ENCODE measurements around the gene PTPDC1. TPM values are rescaled to one million over a fixed set of nuclear protein-coding genes. Genes with fewer than 3 reads are reported as not detected.
A peak's percentile ranks its signal among the peaks of the same experiment; 100 is the strongest.

PTPDC1 gene
- total RNA-seq, 1 donor from 2014 or later: 7.2 TPM

DNA sequence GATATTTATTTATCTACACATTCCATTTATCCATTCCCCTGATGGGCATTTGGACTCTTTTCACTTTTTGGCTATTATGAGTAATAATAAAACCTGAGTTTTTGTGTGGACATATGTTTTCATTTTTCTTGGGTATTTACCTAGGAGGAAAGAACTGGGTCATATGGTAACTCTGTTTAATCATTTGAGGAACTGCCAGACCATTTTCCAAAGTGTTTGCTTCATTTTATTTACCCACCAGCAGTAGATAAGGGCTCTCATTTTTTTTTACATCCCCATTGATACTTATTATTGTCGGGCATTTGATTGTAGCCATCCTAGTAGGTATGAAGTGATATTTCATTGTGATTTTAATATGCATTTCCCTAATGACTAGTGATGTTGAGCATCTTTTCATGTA, 7.7 kb upstream of the PTPDC1 start:
- peaks cover 10% of the 10 kb centered on the region for H3K36me3 Mint-ChIP-seq (ENCODE audit: insufficient read depth)
- H3K9me3 Mint-ChIP-seq (ENCODE audit: low read depth): peaks cover 10% of the 10 kb centered on the region
- H3K4me1 Mint-ChIP-seq (ENCODE audit: low read depth): peaks cover 3% of the 10 kb centered on the region
- TF ChIP-seq, protein P1, sequence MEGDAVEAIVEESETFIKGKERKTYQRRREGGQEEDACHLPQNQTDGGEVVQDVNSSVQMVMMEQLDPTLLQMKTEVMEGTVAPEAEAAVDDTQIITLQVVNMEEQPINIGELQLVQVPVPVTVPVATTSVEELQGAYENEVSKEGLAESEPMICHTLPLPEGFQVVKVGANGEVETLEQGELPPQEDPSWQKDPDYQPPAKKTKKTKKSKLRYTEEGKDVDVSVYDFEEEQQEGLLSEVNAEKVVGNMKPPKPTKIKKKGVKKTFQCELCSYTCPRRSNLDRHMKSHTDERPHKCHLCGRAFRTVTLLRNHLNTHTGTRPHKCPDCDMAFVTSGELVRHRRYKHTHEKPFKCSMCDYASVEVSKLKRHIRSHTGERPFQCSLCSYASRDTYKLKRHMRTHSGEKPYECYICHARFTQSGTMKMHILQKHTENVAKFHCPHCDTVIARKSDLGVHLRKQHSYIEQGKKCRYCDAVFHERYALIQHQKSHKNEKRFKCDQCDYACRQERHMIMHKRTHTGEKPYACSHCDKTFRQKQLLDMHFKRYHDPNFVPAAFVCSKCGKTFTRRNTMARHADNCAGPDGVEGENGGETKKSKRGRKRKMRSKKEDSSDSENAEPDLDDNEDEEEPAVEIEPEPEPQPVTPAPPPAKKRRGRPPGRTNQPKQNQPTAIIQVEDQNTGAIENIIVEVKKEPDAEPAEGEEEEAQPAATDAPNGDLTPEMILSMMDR (IDR thresholded peaks at IDR 0.05; ENCODE audit: unreplicated experiment): no peak
- peak overlapping the region; percentile 2 for H3K27ac Mint-ChIP-seq
- H3K27me3 Mint-ChIP-seq: no peaks in the 10 kb centered on the region
- H3K4me3 Mint-ChIP-seq (ENCODE audit: low read depth): no peak overlapping the region
- DNase-seq (ENCODE audit: low spot score, unreplicated experiment): no peak

DNA sequence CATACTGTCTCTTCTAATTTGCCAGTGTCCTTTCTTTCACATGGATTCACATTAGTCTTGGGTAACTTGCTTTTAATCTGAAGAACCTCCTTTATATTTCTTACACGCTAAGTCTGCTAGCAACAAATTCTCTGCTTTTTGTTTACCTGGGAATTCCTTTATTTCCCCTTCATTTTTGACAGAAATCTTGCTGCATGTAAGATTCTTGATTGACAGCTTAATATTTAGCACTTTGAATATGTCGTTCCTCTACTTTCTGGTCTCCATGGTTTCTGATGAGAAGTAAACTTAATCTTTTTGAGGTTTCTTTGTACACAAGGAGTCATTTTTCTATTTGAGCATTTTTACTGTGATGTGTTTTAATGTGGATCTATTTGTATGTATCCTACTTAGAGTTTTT, 6.2 kb upstream of the PTPDC1 start:
- peaks cover 1% of the 10 kb centered on the region for H3K36me3 Mint-ChIP-seq (ENCODE audit: insufficient read depth)
- H3K4me1 Mint-ChIP-seq (ENCODE audit: low read depth): peaks cover 3% of the 10 kb centered on the region
- H3K27me3 Mint-ChIP-seq: no peaks in the 10 kb centered on the region
- no peak overlapping the region for H3K4me3 Mint-ChIP-seq (ENCODE audit: low read depth)
- TF ChIP-seq, protein P1 (IDR thresholded peaks at IDR 0.05; ENCODE audit: unreplicated experiment): no peak
- H3K9me3 Mint-ChIP-seq (ENCODE audit: low read depth): no peaks in the 10 kb centered on the region
- DNase-seq (ENCODE audit: low spot score, unreplicated experiment): no peak
- H3K27ac Mint-ChIP-seq: no peak overlapping the region

DNA sequence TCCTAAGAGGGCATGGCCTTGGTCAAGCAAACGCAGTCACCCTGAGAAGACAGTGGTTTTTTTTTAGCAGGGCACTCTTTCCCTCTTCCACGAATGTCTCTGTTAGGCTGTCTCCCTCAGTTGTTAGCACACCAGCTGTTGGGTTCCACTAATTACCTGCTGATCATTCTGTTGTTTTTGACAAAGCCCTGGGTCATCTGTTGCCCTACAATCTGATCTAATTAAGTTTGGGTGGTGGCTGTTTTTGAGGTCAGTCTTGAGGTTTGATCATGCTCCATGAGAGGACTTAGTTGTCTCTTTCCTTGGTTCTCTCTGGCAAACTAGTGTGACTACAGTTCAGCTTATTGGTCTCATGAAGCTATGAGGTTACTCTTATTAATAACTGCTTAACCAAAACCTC, 5.0 kb upstream of the PTPDC1 start:
- H3K9me3 Mint-ChIP-seq (ENCODE audit: low read depth): no peaks in the 10 kb centered on the region
- H3K27ac Mint-ChIP-seq: no peak overlapping the region
- no peak for DNase-seq (ENCODE audit: low spot score, unreplicated experiment)
- H3K36me3 Mint-ChIP-seq (ENCODE audit: insufficient read depth): no peaks in the 10 kb centered on the region
- TF ChIP-seq, protein P1 (IDR thresholded peaks at IDR 0.05; ENCODE audit: unreplicated experiment): no peak
- H3K27me3 Mint-ChIP-seq: no peaks in the 10 kb centered on the region
- H3K4me1 Mint-ChIP-seq (ENCODE audit: low read depth): peaks cover 3% of the 10 kb centered on the region
- H3K4me3 Mint-ChIP-seq (ENCODE audit: low read depth): no peak overlapping the region

DNA sequence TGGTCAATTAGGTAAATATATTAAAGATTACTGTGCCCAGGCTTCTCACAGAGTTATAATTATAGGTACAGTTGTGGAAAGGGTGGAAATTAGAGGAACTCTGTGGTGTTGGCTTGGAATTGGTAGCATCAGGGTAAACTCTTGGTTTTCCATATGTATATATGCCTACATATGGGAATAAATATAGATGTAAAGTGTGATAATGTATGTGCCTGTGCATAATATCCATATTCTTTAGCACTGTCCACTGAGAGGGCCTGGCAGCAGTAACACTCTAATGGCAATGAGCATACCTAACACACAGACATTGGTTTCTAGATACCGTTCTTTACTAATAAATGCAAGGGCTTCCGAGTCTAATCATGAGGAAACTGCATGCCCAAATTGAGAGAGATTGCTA, 4.0 kb upstream of the PTPDC1 start:
- TF ChIP-seq, protein P1 (IDR thresholded peaks at IDR 0.05; ENCODE audit: unreplicated experiment): no peak
- no peaks in the 10 kb centered on the region for H3K36me3 Mint-ChIP-seq (ENCODE audit: insufficient read depth)
- no peak overlapping the region for H3K27ac Mint-ChIP-seq
- no peaks in the 10 kb centered on the region for H3K9me3 Mint-ChIP-seq (ENCODE audit: low read depth)
- DNase-seq (ENCODE audit: low spot score, unreplicated experiment): no peak
- peaks cover 3% of the 10 kb centered on the region for H3K4me1 Mint-ChIP-seq (ENCODE audit: low read depth)
- no peak overlapping the region for H3K4me3 Mint-ChIP-seq (ENCODE audit: low read depth)
- no peaks in the 10 kb centered on the region for H3K27me3 Mint-ChIP-seq

DNA sequence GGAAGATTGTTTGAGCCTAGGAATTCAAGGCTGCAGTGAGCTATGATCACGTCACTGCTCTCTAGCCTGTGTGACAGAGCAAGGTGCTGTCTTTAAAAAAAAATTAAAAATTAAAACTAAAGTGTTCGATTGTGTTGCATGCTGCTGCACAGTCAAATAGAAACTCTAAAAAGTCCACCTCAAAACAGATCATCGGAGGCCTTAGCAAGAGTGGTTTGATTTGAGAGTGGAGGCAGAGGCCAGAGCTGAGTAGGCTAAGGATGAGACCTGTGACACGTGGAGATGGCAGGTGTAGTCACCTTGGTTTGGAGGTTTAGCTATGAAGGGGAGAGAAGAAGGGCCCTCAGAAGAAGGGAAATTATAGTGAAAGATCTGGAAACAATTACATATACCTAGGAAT, 2.8 kb upstream of the PTPDC1 start:
- Mint-ChIP-seq H3K4me1 (ENCODE audit: low read depth) (peaks cover 2% of the 10 kb centered on the region), H3K36me3 (ENCODE audit: insufficient read depth) (no peaks in the 10 kb centered on the region), H3K27me3 (no peaks in the 10 kb centered on the region), H3K9me3 (ENCODE audit: low read depth) (no peaks in the 10 kb centered on the region), H3K27ac (no peak overlapping the region), H3K4me3 (ENCODE audit: low read depth) (no peak overlapping the region)
- TF ChIP-seq, protein P1 (IDR thresholded peaks at IDR 0.05; ENCODE audit: unreplicated experiment): no peak
- no peak for DNase-seq (ENCODE audit: low spot score, unreplicated experiment)

Data from progenitor cell of endocrine pancreas (in vitro differentiated cells).